SK-N-SH (cell line): ENCODE data around the gene ZNF407. TPM values are rescaled to one million over a fixed set of nuclear protein-coding genes. Genes with fewer than 3 reads are reported as not detected.

Experiments used
- CTCF ChIA-PET: fragments of 300-600, 350-600 bp; formaldehyde crosslinking; extraction: SDS; loops from one replicate; lab custom pipeline; 2021; lab: Yijun Ruan, JAX
- POLR2A ChIA-PET: fragments of 350-600 bp; sonication (Branson Sonifier 250); formaldehyde crosslinking; extraction: SDS; loops from one replicate; lab custom pipeline; 2020; ENCODE audit warnings: antibody characterized with exemption, inconsistent platforms; lab: Yijun Ruan, JAX
- DNase-seq: peaks from one replicate; pipeline ENCODE4 v3.0.0; 2012
- H2AFZ ChIP-seq: fragments of 200-600 bp; sonication (generic); 2 replicates; pipeline ENCODE4 v1.8.1; 2016; ENCODE audit warnings: antibody characterized with exemption, mild to moderate bottlenecking, low read depth
- H3F3A ChIP-seq: fragments of 200-600 bp; sonication (generic); replicated peaks from 2 replicates; pipeline ENCODE3; 2016; ENCODE audit warnings: antibody characterized with exemption, mild to moderate bottlenecking; ENCODE audit not compliant: insufficient read depth
- H3K27ac ChIP-seq, 2 experiments: fragments of 200-500 bp in 1 of 2; fragments of 200-600 bp in 1 of 2; sonication (Bioruptor generic) in 1 of 2; sonication (generic), shearing (Covaris generic) in 1 of 2; 2 replicates each; pipeline versions ENCODE4 v1.5.1 to v1.6.1; 2014 to 2016; ENCODE audit warnings: low read depth in 2 of 2, inconsistent platforms in 1 of 2, low read length in 1 of 2, mild to moderate bottlenecking in 1 of 2, mixed read lengths in 1 of 2
- H3K27me3 ChIP-seq: fragments of 200-600 bp; sonication (generic), shearing (Covaris generic); 2 replicates; pipeline ENCODE4 v1.6.1; 2016; ENCODE audit warnings: mixed run types; ENCODE audit not compliant: insufficient read depth
- H3K36me3 ChIP-seq, 2 experiments: fragments of 200-500 bp in 1 of 2; fragments of 200-600 bp in 1 of 2; sonication (Bioruptor generic) in 1 of 2; sonication (generic) in 1 of 2; replicated peaks in 1 of 2; 2 replicates each; pipeline versions ENCODE3 to v1.5.1; 2014 to 2016; ENCODE audit warnings: low read length in 1 of 2, mild to moderate bottlenecking in 1 of 2; ENCODE audit not compliant: insufficient read depth in 2 of 2, control insufficient read depth in 1 of 2
- H3K4me1 ChIP-seq, 2 experiments: fragments of 200-500 bp in 1 of 2; fragments of 200-600 bp in 1 of 2; sonication (Bioruptor generic) in 1 of 2; sonication (generic), shearing (Covaris generic) in 1 of 2; 2 replicates each; pipeline versions ENCODE4 v1.5.1 to v1.6.1; 2014 to 2016; ENCODE audit warnings: low read depth in 1 of 2, low read length in 1 of 2, mixed run types in 1 of 2; ENCODE audit not compliant: insufficient read depth in 2 of 2, control insufficient read depth in 1 of 2
- H3K4me2 ChIP-seq: fragments of 200-600 bp; sonication (generic), shearing (Covaris generic); 2 replicates; pipeline ENCODE4 v1.6.1; 2017; ENCODE audit warnings: mixed run types
- H3K4me3 ChIP-seq, 2 experiments: fragments of 200-500 bp in 1 of 2; fragments of 200-600 bp in 1 of 2; sonication (Bioruptor generic) in 1 of 2; sonication (generic), shearing (Covaris generic) in 1 of 2; 2 replicates each; pipeline versions ENCODE4 v1.5.1 to v1.8.1; 2014 to 2016; ENCODE audit warnings: low read depth in 2 of 2, inconsistent platforms in 1 of 2, low read length in 1 of 2, mild to moderate bottlenecking in 1 of 2, mixed read lengths in 1 of 2, moderate library complexity in 1 of 2
- H3K79me2 ChIP-seq: fragments of 200-600 bp; sonication (generic); 2 replicates; pipeline ENCODE4 v1.8.1; 2017; ENCODE audit warnings: mild to moderate bottlenecking; ENCODE audit not compliant: insufficient read depth
- H3K9ac ChIP-seq: fragments of 200-600 bp; sonication (generic); 2 replicates; pipeline ENCODE4 v1.6.1; 2017; ENCODE audit warnings: mixed run types
- H3K9me2 ChIP-seq: fragments of 200-600 bp; sonication (generic); 2 replicates; pipeline ENCODE4 v1.6.1; 2017; ENCODE audit warnings: mixed run types
- H3K9me3 ChIP-seq: fragments of 200-600 bp; sonication (generic); 2 replicates; pipeline ENCODE4 v1.6.1; 2017; ENCODE audit warnings: mixed run types, mild to moderate bottlenecking, moderate library complexity
- H4K20me1 ChIP-seq: fragments of 200-600 bp; sonication (generic); 2 replicates; pipeline ENCODE4 v1.6.1; 2017; ENCODE audit warnings: mild to moderate bottlenecking, mixed run types; ENCODE audit not compliant: insufficient read depth
- CHD2 ChIP-seq: fragments of 150-350 bp; IDR thresholded peaks from 2 replicates; pipeline ENCODE4 v1.6.1; 2018; ENCODE audit warnings: low read length; ENCODE audit not compliant: partially characterized antibody
- FOSL2 ChIP-seq: IDR thresholded peaks from 2 replicates; pipeline ENCODE4 v1.4.0; 2012; ENCODE audit warnings: low read depth, mild to moderate bottlenecking, moderate library complexity, borderline replicate concordance
- FOXM1 ChIP-seq: IDR thresholded peaks from 2 replicates; pipeline ENCODE4 v1.4.0; 2012; ENCODE audit warnings: low read depth, mild to moderate bottlenecking
- GATA2 ChIP-seq: sonication (generic); formaldehyde crosslinking; IDR thresholded peaks from 2 replicates; pipeline ENCODE4 v1.5.0; 2020; ENCODE audit warnings: mild to moderate bottlenecking, missing genetic modification reagents
- MXI1 ChIP-seq: IDR thresholded peaks from 2 replicates; pipeline ENCODE4 v1.6.1; 2012; ENCODE audit warnings: mild to moderate bottlenecking, low read depth, low read length, improper control_type of control experiment
- REST ChIP-seq: IDR thresholded peaks from 2 replicates; pipeline ENCODE4 v1.6.1; 2012; ENCODE audit warnings: mild to moderate bottlenecking, low read depth, low read length, moderate library complexity
- SIN3A ChIP-seq: IDR thresholded peaks from 2 replicates; pipeline ENCODE4 v1.6.1; 2012; ENCODE audit warnings: low read depth, mild to moderate bottlenecking, low read length, moderate library complexity, borderline replicate concordance
- SMC3 ChIP-seq: IDR thresholded peaks from 2 replicates; pipeline ENCODE4 v1.6.1; 2012; ENCODE audit warnings: low read depth, low read length, improper control_type of control experiment
- TAF1 ChIP-seq: IDR thresholded peaks from 2 replicates; pipeline ENCODE4 v1.6.1; 2012; ENCODE audit warnings: low read depth, mild to moderate bottlenecking, low read length, moderate library complexity, borderline replicate concordance
- TCF12 ChIP-seq: IDR thresholded peaks from 2 replicates; pipeline ENCODE4 v1.4.0; 2012
- YY1 ChIP-seq: IDR thresholded peaks from 2 replicates; pipeline ENCODE4 v1.4.0; 2012; ENCODE audit warnings: low read depth, mild to moderate bottlenecking
- ZBTB33 ChIP-seq: IDR thresholded peaks from 2 replicates; pipeline ENCODE4 v1.4.0; 2012; ENCODE audit warnings: low read depth, borderline replicate concordance
- WGBS: methylation state at CpG from one replicate; pipeline ENCODE4 v1.1.6; 2017; ENCODE audit warnings: low lambda C conversion rate; 5-methylcytosine and 5-hydroxymethylcytosine counted together
- polyA plus RNA-seq, 3 experiments: library from polyadenylated mRNA; depleted of rRNA; stranded (reverse); fragments of >200 nt; gene quantifications; 2 replicates each; pipeline ENCODE4 v1.2.3, GENCODE V29; 2012

ZNF407 gene
- polyA plus RNA-seq, 1 of the 3 experiments (the other 2 are of a cell fraction) = 2.6 TPM

- TF ChIP-seq ZBTB33 (no peak), CHD2 (no peak), GATA2 (CRISPR knock-in tag) (no peak)
Observed at GRCh38 chr18:74951165-74951760, 353.6 kb downstream of the ZNF407 start (continued).

GRCh38 chr18:74957588-74958224, 360.0 kb downstream of the ZNF407 start:
- Histone ChIP-seq H4K20me1 (no peaks in the 10 kb centered on the region), H3K27me3 (no peaks in the 10 kb centered on the region), H3K4me2 (no peak overlapping the region), H3K9me3 (no peaks in the 10 kb centered on the region), H3K9ac (no peak overlapping the region), H3K4me3 (no peak overlapping the region), H3K4me1 (no peaks in the 10 kb centered on the region; a peak in 1 of 4 replicates), H3K79me2 (no peaks in the 10 kb centered on the region), H3K27ac (no peak overlapping the region), H2AFZ (no peak overlapping the region), H3K9me2 (no peaks in the 10 kb centered on the region), H3F3A (peaks cover 2% of the 10 kb centered on the region), H3K36me3 (peaks cover 3 to 4% of the 10 kb centered on the region in 2 experiments)
- no peak for TF ChIP-seq MXI1
- TF ChIP-seq REST = no peak
- no peak for TF ChIP-seq YY1
- TF ChIP-seq SIN3A = no peak
- TF ChIP-seq TAF1 = no peak
- TF ChIP-seq SMC3 = no peak
- TF ChIP-seq FOSL2 = no peak
- TF ChIP-seq TCF12 = no peak
- no peak for TF ChIP-seq FOXM1
- TF ChIP-seq GATA2 (CRISPR knock-in tag) = no peak
- WGBS = 95% methylated on average over 8 of the region's 8 CpGs
- ChIA-PET POLR2A (no interaction called here), CTCF (interaction anchor here (1.1 kb wide), 1 partner anchor 84 kb away, joined by 3 read pairs; no protein-coding TSS in a partner anchor)
- no peak for DNase-seq
